IMR-90 (cell line): ENCODE results near the gene WLS.

ENCODE experiments used
- BHLHE40 ChIP-seq: fragments of 150-350 bp; IDR thresholded peaks from 2 replicates; pipeline ENCODE4 v1.6.1; 2016; ENCODE audit warnings: mild to moderate bottlenecking, low read depth, low read length
- CHD1 ChIP-seq: IDR thresholded peaks from 2 replicates; pipeline ENCODE4 v1.6.1; 2012; ENCODE audit warnings: low read depth, low read length, improper control_type of control experiment
- MAZ ChIP-seq: IDR thresholded peaks from 2 replicates; pipeline ENCODE4 v1.6.1; 2012; ENCODE audit warnings: low read depth, mild to moderate bottlenecking, low read length, improper control_type of control experiment, moderate library complexity, borderline replicate concordance
- MXI1 ChIP-seq: IDR thresholded peaks from 2 replicates; pipeline ENCODE4 v1.6.1; 2012; ENCODE audit warnings: low read depth, mild to moderate bottlenecking, low read length, moderate library complexity, borderline replicate concordance
- NFE2L2 ChIP-seq: fragments of 150-350 bp; IDR thresholded peaks from 2 replicates; pipeline ENCODE4 v1.6.1; 2016; ENCODE audit warnings: low read depth, mild to moderate bottlenecking, low read length
- POLR2A ChIP-seq: IDR thresholded peaks from 2 replicates; pipeline ENCODE4 v1.6.1; 2012; ENCODE audit warnings: mild to moderate bottlenecking, low read depth, low read length
- RAD21 ChIP-seq: IDR thresholded peaks from 2 replicates; pipeline ENCODE4 v1.6.1; 2012; ENCODE audit warnings: low read length, improper control_type of control experiment
- RCOR1 ChIP-seq: IDR thresholded peaks from 2 replicates; pipeline ENCODE4 v1.6.1; 2012; ENCODE audit warnings: mild to moderate bottlenecking, low read length, improper control_type of control experiment; ENCODE audit not compliant: insufficient replicate concordance
- SMC3 ChIP-seq: fragments of 150-350 bp; IDR thresholded peaks from 2 replicates; pipeline ENCODE4 v1.6.1; 2016; ENCODE audit warnings: low read depth, mild to moderate bottlenecking, antibody characterized with exemption, low read length, moderate library complexity
- TF ChIP-seq, protein P1 (sequence below): conservative IDR thresholded peaks from 2 replicates; pipeline ENCODE4 v1.5.1; 2012; ENCODE audit warnings: mild to moderate bottlenecking, low read depth, low read length, improper control_type of control experiment
- TF ChIP-seq, protein P2 (sequence below): fragments of 150-350 bp; IDR thresholded peaks from 2 replicates; pipeline ENCODE4 v1.6.1; 2017; ENCODE audit warnings: mild to moderate bottlenecking, antibody characterized with exemption, low read length, low read depth

DNA sequence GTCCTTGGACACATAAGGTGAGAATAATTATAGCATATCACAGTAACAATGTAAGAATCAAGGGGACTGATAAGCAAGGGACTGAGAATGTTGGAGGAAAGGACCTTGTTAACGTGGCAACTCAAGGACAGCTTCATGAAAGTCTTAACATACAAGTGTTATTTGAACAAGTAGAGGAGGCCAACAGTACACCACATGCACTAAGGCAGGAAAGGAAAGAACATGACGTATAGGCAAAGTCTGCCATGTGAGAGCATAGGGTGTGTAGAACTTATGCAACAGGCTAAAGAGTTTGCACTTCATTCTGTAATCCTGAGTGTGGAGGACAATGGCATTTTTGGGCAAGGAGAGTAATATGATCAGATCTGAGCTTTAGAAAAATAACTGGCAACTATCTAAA, 148.6 kb downstream of the WLS start:
- TF ChIP-seq, protein P1, sequence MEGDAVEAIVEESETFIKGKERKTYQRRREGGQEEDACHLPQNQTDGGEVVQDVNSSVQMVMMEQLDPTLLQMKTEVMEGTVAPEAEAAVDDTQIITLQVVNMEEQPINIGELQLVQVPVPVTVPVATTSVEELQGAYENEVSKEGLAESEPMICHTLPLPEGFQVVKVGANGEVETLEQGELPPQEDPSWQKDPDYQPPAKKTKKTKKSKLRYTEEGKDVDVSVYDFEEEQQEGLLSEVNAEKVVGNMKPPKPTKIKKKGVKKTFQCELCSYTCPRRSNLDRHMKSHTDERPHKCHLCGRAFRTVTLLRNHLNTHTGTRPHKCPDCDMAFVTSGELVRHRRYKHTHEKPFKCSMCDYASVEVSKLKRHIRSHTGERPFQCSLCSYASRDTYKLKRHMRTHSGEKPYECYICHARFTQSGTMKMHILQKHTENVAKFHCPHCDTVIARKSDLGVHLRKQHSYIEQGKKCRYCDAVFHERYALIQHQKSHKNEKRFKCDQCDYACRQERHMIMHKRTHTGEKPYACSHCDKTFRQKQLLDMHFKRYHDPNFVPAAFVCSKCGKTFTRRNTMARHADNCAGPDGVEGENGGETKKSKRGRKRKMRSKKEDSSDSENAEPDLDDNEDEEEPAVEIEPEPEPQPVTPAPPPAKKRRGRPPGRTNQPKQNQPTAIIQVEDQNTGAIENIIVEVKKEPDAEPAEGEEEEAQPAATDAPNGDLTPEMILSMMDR, result no peak
- TF ChIP-seq MXI1 (no peak), NFE2L2 (no peak), CHD1 (no peak), RAD21 (no peak), POLR2A (no peak), SMC3 (no peak), BHLHE40 (no peak), MAZ (no peak), RCOR1 (no peak)
- TF ChIP-seq, protein P2, sequence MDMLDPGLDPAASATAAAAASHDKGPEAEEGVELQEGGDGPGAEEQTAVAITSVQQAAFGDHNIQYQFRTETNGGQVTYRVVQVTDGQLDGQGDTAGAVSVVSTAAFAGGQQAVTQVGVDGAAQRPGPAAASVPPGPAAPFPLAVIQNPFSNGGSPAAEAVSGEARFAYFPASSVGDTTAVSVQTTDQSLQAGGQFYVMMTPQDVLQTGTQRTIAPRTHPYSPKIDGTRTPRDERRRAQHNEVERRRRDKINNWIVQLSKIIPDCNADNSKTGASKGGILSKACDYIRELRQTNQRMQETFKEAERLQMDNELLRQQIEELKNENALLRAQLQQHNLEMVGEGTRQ, result no peak
